Measurements from ENCODE around the gene FRMPD2.

GRCh38 chr10:48207853-48208252, 66.6 kb downstream of the FRMPD2 start:
- TF ChIP-seq EP300 (IDR thresholded peaks at IDR 0.05) (no peak), ESRRA (IDR thresholded peaks at IDR 0.05; ENCODE audit: borderline replicate concordance, low read length) (no peak), CTCF (IDR thresholded peaks at IDR 0.05) (no peak), POLR2A (IDR thresholded peaks at IDR 0.05; ENCODE audit: low read length) (no peak), JUNB (IDR thresholded peaks at IDR 0.05) (no peak), SMC3 (IDR thresholded peaks at IDR 0.05) (no peak), RFX5 (IDR thresholded peaks at IDR 0.05) (no peak), POLR2AphosphoS2 (conservative IDR thresholded peaks at IDR 0.05; ENCODE audit: low read length) (no peak), CEBPB (IDR thresholded peaks at IDR 0.05) (no peak)

Measured in A549 (cell line).